Measurements from ENCODE around the gene PDE7B.

PDE7B gene

DNA sequence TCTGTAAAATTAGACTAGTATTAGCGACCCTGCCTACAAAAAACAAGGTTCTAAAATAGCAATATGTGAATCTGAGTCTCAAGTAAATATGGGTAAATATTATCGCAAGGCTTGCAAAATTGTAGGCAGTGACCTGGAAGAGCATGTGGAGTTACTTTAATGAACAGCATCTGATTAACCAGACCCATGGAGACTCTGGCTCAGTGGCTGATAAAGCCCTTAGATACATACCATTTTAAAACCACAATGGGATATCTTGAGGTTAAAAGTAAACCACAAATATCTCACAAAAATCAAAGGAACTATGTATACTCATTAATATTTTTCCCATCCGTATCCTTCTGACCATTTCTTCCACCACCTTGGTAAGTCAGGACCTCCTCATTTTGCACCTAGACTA is 211.6 kb downstream of the PDE7B start:
- FAIRE-seq: peak; percentile 78
- peak; percentile 18 for DNase-seq (ENCODE audit: low spot score)

DNA sequence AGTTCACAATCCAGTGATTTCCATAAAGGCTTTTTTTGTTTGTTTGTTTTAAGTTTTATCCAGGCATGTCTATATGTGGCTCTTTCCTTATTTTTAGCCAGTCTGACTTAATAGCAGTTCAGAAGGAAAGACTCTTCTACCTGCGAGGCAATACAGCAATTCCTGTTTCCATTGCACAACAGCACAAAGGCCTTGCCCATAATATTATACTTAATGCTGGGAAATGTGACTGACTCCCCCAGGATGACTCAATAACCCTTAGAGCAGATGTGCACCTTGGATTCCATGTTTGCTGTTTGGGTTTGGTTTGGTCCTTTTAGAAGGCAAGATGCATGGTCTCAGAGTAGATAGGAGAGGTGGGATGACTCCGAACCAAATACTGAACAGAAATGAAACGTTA is 214.5 kb downstream of the PDE7B start:
- FAIRE-seq: peak; percentile 50
- DNase-seq (ENCODE audit: low spot score): peak; percentile 32

- FAIRE-seq (peak; percentile 84), DNase-seq (ENCODE audit: low spot score) (peak; percentile 72)
Observed at GRCh38 chr6:136067731-136068341, 216.3 kb downstream of the PDE7B start.

- DNase-seq (ENCODE audit: low spot score) (peak; percentile 30), FAIRE-seq (no peak)
Observed at GRCh38 chr6:136069119-136069518, 217.6 kb downstream of the PDE7B start.

- no peak for FAIRE-seq
- DNase-seq (ENCODE audit: low spot score): no peak
Observed at GRCh38 chr6:136070815-136071214, 219.3 kb downstream of the PDE7B start.

GRCh38 chr6:136072691-136073090 is 221.2 kb downstream of the PDE7B start:
- DNase-seq (ENCODE audit: low spot score) (no peak), FAIRE-seq (no peak)

GRCh38 chr6:136073216-136073615 is 221.7 kb downstream of the PDE7B start:
- FAIRE-seq (no peak), DNase-seq (ENCODE audit: low spot score) (no peak)

DNA sequence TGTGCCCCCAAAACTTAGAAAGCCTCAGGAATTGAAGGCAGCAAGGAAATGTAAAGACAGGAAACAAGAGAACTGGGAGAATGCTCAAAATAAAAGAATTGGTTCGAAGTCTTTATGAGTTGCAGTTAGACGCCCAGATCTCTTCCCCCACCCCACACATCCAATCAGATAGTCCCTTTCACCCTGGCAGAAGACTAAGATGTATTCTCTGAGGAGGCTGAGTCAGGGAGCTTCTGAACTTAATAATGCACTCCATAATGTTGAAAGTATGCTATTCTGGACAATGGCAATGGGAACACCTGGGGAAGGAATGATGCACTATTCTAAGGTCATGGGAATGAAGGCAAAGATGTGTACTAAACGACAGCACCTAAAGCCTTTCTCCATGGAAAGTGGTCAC is 225.0 kb downstream of the PDE7B start:
- FAIRE-seq (no peak), DNase-seq (ENCODE audit: low spot score) (no peak)

- DNase-seq (ENCODE audit: low spot score): peak; percentile 76
- peak; percentile 65 for FAIRE-seq
Observed at GRCh38 chr6:136077834-136078576, 226.5 kb downstream of the PDE7B start.

DNA sequence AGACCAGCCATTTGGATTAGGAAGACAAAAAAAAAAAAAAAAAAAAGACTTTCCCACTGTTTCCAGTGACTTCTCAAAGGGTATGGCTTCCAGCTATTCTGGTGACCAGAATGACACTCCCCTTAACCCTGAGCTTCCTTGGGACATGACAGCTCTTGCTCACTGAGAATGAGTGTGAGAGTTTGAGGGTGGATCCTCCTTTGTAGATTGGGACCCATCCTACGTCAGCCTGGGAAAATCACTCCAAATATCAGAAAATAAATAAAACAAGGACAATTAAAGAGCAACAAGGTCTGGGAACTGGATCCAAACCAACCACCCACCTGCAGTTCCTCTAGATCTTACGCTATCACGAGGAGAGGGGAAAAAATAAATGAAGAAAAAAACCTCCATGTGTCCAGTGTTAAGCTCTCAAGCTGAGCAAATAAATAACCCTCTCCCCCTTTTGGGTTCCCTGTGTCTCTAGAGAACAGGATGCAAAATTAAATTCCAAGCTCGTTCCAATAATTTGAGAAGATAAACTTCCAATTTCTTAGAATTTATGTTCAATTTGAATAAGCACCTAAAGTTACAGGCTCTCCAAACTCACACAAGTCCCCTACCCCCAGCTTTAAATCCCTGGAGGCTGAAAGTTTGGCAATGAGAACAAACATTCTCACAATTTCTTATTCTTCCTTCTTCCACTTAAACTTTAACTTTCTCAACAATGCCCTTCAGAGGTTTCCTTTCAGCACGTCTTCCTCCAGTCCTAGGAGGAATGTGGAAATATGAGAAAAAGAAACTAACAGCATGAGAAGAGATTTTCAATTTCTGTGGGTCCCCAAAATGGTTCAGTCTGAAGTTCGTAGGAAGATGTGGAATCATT is 228.4 kb downstream of the PDE7B start:
- FAIRE-seq: no peak

GRCh38 chr6:136083540-136083939 is 232.0 kb downstream of the PDE7B start:
- DNase-seq (ENCODE audit: low spot score) (no peak), FAIRE-seq (no peak)

More for the DNA sequence above, 228.4 kb downstream of the PDE7B start:
- no peak for DNase-seq (ENCODE audit: low spot score)

DNA sequence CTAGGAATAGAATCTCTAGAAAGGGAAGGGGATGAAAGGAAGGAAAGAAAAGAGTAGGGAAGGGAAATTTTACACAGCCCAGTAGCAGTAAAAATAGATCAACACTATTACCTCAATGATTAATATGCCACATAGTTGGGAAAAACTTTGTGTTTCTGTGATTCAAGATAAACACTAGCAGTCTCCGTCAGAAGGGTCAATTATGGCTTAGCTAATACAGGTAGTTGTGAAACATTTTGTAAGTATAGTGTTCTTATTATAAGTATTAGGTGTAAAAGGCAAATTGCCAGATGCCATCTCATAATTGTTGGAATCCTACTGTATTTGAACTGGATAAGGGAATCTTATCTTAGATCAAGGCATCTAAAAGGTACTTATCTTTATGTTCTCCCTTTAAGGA is 232.9 kb downstream of the PDE7B start:
- no peak for FAIRE-seq
- DNase-seq (ENCODE audit: low spot score): no peak

GRCh38 chr6:136085370-136086115 is 234.0 kb downstream of the PDE7B start:
- no peak for DNase-seq (ENCODE audit: low spot score)
- FAIRE-seq: peak; percentile 30

DNA sequence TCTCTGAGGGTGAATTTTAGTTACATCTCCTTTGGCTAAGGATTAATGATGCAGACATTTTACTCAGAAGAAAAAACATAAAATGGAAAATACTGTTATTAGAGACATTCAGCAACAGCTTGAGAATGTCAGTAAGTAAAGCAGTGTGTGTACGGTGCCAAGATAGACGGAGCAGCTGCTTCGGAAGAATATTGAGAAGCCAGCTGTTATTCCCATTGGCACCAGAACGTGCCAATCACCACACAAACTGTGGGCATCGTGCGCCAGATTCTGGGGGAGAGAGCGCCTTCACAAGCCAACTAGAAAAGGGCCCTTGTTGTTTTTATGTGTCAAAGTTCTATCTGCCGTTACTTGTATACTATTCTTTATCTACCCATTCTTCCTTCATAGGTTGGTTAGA is 235.2 kb downstream of the PDE7B start:
- DNase-seq (ENCODE audit: low spot score) (no peak), FAIRE-seq (no peak)

DNA sequence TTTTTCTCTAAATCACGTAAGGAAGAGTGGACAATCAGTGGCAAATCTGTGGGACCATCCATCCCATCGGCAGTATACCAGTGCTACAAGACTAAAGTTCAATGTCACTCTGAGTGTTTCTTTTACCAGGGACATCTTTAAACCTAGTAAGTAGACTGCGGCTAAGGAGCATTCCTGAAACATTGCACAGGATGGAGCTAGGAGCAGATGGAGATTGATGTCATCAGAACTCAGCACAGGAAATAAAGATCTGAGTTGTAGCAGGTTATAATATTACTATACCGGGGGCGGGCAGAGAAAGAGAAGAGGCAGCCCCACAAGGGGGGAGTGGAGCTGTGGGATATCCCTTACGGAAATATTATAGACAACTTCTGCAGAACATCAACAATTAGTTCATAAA is 236.5 kb downstream of the PDE7B start:
- DNase-seq (ENCODE audit: low spot score) (no peak), FAIRE-seq (no peak)

DNA sequence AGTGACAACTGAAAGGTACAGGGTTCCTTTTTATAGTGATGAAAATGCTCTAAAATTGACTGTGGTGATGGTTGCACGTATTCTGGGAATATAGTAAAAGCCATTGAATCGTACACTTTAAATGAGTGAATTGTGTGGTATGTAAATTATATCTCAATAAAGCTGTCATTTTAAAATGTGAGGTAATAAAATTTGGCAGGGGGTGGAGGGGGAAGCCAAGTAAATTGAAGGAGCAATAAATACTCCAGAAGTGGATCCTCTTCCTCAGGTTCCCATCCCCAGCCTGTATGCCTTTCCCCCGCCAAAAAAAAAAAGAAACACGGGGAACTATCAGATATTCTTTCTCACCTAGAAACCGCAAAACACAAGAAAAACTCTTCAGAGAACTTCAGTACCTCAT is 237.2 kb downstream of the PDE7B start:
- DNase-seq (ENCODE audit: low spot score) (no peak), FAIRE-seq (no peak)

GRCh38 chr6:136089876-136090275 is 238.4 kb downstream of the PDE7B start:
- no peak for FAIRE-seq
- DNase-seq (ENCODE audit: low spot score): no peak

- DNase-seq (ENCODE audit: low spot score) (no peak), FAIRE-seq (no peak)
Observed at GRCh38 chr6:136090929-136091328, 239.4 kb downstream of the PDE7B start.

DNA sequence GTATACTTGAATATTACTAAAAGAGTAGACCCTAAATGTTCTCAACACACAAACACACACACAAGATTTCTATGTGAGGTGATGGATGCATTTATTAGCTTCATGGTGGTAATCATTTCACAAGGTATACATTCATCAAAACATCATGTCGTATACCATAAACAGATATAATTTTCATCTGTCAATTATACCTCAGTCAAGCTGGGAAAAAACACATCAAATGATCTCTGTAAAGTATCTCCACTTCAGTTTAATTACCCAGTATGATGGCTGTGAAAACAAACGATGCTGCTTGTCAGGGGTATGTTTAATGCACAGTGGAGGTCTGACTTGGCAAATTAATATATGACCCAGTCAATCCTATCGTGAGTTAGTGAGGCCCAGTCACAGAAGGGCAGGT is 241.4 kb downstream of the PDE7B start:
- no peak for DNase-seq (ENCODE audit: low spot score)
- no peak for FAIRE-seq

DNA sequence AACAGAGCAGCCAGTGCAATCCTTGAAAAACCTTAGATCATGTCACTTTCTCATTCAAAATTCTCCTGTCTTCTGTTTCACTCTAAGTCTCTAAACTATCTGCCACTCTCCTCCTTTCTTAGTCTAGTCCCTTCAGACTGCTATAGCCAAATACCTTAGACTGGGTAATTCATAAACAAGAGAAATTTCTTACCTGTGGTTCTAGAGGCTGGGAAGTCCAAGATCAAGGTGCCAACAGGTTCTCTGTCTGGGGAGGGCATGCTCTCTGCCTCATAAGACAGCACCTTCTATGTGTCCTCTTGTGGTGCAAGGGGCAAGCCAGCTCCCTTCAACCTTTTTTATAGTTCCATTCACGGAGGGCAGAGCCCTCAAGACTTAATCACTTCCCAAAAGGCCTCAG is 242.3 kb downstream of the PDE7B start:
- no peak for DNase-seq (ENCODE audit: low spot score)
- no peak for FAIRE-seq

DNA sequence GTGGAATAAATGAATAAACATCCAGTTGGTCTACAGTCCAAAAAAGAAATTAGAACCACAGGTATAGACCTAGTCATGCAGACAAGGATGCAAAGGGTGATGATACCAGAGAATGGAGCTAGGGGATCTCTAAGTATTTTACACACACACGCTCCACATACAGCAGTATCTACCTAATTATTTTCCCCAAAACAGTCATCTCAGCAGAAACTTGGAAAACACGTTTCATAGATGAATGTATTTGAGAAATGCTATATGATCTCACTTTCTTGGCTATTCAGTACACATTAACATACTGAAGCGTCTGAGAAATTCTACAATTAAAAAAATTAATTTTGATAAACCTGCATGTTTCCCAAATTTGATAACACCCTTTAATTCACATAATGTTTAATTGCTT is 243.3 kb downstream of the PDE7B start:
- FAIRE-seq (no peak), DNase-seq (ENCODE audit: low spot score) (no peak)

DNA sequence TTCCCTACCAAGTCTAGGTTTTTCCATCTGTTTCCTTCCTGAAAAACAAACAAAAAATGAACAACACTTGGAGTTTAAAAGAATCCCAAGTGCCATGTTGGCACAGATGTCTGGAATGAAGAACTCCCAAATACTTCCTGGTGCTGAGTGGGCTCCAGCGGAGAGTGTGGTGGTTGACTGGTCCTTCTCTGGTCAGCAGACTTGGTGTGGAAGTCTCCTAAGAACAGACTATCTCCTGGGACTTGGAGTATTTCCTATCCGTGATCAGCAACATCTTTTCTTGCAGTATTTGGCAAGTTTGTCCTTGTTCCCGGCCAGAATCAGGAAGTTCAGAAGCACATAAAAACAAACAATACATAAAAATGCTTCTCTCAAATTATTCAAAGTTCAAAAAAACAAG is 244.5 kb downstream of the PDE7B start:
- DNase-seq (ENCODE audit: low spot score): no peak
- no peak for FAIRE-seq
